GM21528 (cell line): ENCODE data around the gene ZNF397.

Experiments used
- ATAC-seq: cut with Tn5 transposase; IDR thresholded peaks from one replicate; pipeline ENCODE4 v1.9.1; 2021; ENCODE audit warnings: mild to moderate bottlenecking, moderate library complexity; ENCODE audit not compliant: unreplicated experiment, low FRiP score

ZNF397 gene

DNA sequence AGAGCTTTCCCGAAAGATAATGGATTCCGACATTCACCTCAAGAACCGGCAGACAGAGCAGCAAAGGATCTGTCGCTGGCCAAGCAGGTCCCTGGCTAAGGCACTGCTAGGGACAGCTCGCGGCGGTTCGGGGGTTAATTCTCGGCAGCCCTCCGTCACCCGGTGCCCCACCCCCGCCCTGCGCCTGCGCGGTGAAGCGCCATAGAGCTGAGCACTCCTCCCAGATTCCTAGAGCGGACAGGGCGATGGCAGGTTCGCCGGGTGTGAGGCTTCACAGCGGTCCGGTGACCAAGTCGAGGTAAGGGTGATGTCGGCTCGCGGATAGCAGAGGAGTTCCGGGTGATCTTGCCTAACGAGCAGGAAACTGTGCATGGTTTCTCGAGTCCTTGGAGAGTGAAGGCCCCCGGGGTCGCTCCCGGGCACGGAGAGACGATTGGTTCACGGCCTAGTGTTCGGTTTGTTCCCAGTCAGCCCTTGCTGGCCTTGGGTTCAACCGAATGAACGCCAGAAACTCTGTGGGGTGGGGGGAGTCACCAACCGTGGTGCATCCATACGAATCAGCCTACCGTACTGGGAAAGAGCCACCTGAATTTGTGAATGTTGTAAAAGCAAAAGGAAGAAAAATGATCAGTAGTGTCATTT is 49.4 kb downstream of the ZNF397 start, which contains the start of gene ZSCAN30:
Gene ZSCAN30, minus strand, starts transcription at position 136 of the 642 bp plus-strand sequence. CDS start 25,877 bp downstream, outside the sequence.
- ATAC-seq: peak; percentile 95

DNA sequence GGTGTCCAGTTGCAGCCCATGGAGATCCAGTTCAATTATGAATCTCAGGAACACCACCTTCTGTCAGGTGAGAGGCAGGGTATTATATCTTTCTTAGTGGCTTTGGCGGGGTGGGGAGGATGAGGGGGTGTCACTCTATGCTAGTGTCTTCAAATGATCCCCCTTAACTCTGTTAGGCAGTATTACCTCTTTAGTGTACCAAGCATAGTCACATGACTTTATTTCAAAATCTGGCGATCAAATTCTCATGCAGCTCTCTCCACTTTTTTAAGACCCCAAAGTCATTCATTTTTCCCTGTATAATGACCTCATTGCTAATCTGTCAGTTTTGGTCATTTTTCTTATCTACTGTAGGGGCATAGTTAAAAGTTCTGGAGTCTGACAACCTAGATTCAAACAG is 50.3 kb downstream of the ZNF397 start:
- no peak for ATAC-seq

DNA sequence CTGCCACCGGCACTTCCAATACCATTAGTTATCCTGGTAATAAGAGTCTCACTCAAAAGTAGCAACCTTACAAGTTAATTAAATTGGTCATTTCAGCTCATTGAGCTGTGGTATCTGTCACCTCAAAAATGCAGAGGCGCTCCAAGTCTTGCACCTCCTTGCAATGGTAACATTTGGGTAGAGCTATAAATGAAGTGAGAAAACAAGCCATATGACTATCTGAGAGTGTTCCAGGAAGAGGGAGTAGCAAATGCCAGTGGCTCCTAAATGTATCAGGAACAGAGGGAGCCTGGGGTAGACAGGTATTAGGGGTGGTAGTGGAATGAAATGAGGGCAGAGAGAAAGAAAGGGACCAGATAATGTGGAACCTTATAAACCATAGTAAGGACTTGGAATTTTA is 55.2 kb downstream of the ZNF397 start:
- no peak for ATAC-seq

DNA sequence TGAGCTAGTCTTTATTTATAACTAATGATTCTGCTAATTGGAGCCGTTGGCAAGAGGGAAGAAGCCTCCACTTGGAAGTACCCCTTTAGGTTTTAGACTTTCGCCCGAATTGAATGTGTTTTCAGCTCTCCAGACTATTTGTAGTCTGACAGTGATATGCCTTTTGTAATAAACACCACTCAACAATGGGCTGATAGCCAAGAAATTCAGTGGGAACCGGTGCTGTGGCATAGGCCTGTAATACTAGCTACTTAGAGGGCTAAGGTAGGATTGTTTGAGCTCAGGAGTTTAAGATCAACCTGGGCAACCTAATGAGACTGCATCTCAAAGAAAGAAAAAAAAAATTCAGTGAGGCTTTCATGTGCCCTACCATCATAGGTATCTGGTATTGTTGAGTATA is 62.8 kb downstream of the ZNF397 start:
- ATAC-seq: no peak

DNA sequence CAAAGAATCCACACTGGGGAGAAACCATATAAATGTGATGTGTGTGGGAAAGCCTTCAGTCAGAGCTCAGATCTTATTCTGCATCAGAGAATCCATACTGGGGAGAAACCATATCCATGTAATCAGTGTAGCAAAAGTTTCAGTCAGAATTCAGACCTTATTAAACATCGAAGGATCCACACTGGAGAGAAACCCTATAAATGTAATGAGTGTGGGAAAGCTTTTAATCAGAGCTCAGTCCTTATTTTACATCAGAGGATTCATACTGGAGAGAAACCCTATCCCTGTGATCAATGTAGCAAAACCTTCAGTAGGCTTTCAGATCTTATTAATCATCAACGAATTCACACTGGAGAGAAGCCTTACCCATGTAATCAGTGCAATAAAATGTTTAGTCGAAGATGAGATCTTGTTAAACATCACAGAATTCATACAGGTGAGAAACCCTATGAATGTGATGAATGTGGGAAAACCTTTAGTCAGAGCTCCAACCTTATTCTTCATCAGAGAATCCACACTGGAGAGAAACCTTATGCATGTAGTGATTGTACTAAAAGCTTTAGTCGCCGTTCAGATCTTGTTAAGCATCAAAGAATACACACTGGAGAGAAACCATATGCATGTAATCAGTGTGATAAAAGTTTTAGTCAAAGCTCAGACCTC is 65.9 kb downstream of the ZNF397 start:
- no peak for ATAC-seq
